ENCODE results near the gene EID2.
A peak's percentile ranks its signal among the peaks of the same experiment; 100 is the strongest.

The EID2 gene

DNA sequence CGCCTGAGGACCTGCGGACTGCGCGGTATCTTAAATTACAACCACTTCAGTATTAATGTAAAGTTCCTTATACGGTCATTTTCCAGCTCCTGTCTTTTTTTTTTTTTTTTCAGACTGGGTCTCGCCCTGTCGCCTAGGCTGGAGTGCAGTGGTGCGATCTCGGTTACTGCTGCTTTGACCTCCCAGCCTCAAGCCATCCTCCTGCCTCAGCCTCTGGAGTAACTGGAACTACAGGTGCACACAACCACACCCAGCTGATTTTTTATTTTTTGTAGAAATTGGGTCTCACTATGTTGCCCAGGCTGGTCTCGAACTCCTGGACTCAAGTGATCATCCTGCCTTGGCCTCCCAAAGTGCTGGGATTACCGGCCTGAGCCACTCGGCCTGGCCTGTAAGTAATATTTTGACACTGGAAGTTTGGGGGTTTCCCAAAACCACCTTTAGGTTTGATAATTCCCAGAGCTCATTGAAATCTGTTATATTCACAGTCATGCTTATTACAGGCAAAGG, 6.9 kb downstream of the EID2 start:
- Histone ChIP-seq H3K36me3 (replicated peaks) (no peaks in the 10 kb centered on the region), H3K27ac (no peak overlapping the region), H3K27me3 (replicated peaks) (no peaks in the 10 kb centered on the region), H3K4me3 (ENCODE audit: low read depth, low read length) (no peak overlapping the region)
- in situ Hi-C loops (cut with HindIII; ENCODE audit: low pct_ligation_motif_present, low sequenced_read_pairs) = no loop called here
- DNase-seq = no peak
- TF ChIP-seq, protein P1, sequence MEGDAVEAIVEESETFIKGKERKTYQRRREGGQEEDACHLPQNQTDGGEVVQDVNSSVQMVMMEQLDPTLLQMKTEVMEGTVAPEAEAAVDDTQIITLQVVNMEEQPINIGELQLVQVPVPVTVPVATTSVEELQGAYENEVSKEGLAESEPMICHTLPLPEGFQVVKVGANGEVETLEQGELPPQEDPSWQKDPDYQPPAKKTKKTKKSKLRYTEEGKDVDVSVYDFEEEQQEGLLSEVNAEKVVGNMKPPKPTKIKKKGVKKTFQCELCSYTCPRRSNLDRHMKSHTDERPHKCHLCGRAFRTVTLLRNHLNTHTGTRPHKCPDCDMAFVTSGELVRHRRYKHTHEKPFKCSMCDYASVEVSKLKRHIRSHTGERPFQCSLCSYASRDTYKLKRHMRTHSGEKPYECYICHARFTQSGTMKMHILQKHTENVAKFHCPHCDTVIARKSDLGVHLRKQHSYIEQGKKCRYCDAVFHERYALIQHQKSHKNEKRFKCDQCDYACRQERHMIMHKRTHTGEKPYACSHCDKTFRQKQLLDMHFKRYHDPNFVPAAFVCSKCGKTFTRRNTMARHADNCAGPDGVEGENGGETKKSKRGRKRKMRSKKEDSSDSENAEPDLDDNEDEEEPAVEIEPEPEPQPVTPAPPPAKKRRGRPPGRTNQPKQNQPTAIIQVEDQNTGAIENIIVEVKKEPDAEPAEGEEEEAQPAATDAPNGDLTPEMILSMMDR (IDR thresholded peaks at IDR 0.05; ENCODE audit: low read depth, low read length, missing control alignments) = no peak

DNA sequence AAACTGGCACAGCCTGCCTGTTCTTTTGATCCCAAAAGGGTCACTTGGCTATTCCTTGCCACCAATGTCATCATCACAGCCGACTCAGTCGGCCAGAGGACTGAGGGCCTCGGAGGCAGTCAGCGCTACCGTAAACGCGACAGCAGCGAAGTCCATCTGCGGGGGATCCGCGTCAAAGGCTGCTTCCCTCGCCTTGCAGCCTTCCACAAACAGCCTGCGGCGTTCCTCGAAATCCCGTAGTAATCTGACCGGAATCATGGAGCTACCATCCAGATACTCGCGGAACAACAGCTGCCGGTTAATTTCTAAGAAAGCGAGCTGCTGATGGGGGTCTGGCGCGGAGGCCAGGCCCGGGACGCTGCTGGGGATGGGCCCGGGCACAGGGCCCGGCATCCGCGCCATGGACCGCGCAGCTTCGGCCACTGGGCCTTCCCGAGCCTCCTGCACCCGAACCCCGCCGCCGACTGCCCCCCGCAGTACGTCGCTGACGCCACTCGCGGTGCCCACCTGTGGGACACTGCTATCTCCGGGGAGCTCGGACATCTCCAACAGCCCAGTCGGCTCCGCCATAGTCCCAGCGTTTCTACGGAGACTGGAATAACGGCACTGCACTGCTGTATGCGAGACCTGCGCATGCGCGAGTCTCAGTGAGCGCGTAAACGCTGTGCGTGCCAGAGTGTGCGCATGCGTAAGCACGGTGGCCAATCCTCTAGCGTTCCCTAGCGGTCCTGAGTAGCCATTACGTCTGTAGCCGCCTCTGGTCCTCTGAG, 7.5 kb downstream of the EID2 start, which contains the start of gene EID2B:
TSS of gene EID2B (minus strand) at position 620 of the 770 bp plus-strand sequence. CDS start at position 570, 50 bp downstream.
- H3K27ac ChIP-seq = peak within 1 kb of the TSS; percentile 72
- H3K36me3 ChIP-seq (replicated peaks) = no peaks in the 10 kb centered on the region
- no peaks in the 10 kb centered on the region for H3K27me3 ChIP-seq (replicated peaks)
- in situ Hi-C loops (cut with HindIII; ENCODE audit: low pct_ligation_motif_present, low sequenced_read_pairs) = no loop called here
- DNase-seq = peak; percentile 88
- TF ChIP-seq, protein P1 (IDR thresholded peaks at IDR 0.05; ENCODE audit: low read depth, low read length, missing control alignments) = peak; percentile 99
- H3K4me3 ChIP-seq (ENCODE audit: low read depth, low read length) = peak within 1 kb of the TSS; percentile 94

DNA sequence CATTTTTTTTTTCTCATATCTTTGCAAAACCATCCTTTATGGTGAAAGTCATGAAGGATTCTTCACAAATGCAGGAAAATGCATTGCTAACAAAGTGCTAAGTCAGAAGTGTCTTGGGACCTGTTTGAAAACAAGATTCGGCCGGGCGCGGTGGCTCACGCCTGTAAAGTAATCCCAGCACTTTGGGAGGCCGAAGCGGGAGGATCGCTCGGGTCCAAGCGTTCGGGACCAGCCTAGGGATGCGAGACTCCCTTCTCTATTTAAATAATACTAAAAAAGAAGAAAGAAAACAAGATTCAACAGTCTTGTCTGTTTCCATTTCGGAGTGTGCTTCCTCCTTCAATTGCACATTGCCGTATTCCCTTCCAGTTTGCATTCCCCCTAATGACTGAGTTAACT, 8.1 kb downstream of the EID2 start:
- in situ Hi-C loops (cut with HindIII; ENCODE audit: low pct_ligation_motif_present, low sequenced_read_pairs) = no loop called here
- TF ChIP-seq, protein P1 (IDR thresholded peaks at IDR 0.05; ENCODE audit: low read depth, low read length, missing control alignments) = no peak
- no peak for DNase-seq
- Histone ChIP-seq H3K27ac (no peak overlapping the region), H3K4me3 (ENCODE audit: low read depth, low read length) (peak overlapping the region; percentile 94), H3K36me3 (replicated peaks) (no peaks in the 10 kb centered on the region), H3K27me3 (replicated peaks) (no peaks in the 10 kb centered on the region)

DNA sequence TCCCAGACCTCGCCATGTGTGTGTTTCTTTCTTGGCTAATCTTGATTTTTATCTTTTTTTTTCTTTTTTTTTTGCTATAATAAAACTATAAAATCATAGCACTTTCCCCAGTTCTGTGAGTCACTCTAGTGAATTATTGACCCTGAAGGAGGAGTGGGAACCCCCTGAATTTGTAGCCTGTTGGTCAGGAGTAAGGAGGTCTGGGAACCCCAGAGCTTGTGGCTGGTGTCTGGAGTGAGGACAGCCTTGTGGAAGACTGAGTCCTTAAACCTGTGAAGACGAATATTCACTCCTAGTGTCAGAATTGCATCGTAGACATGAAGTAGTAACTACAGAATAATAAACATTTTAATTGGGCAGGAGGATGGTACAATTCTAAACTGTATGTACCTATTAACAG, 14.8 kb downstream of the EID2 start:
- TF ChIP-seq, protein P1 (IDR thresholded peaks at IDR 0.05; ENCODE audit: low read depth, low read length, missing control alignments) = no peak
- H3K27ac ChIP-seq = no peak overlapping the region
- H3K27me3 ChIP-seq (replicated peaks) = no peaks in the 10 kb centered on the region
- in situ Hi-C loops (cut with HindIII; ENCODE audit: low pct_ligation_motif_present, low sequenced_read_pairs) = no loop called here
- H3K4me3 ChIP-seq (ENCODE audit: low read depth, low read length) = no peak overlapping the region
- H3K36me3 ChIP-seq (replicated peaks) = no peaks in the 10 kb centered on the region
- no peak for DNase-seq

DNA sequence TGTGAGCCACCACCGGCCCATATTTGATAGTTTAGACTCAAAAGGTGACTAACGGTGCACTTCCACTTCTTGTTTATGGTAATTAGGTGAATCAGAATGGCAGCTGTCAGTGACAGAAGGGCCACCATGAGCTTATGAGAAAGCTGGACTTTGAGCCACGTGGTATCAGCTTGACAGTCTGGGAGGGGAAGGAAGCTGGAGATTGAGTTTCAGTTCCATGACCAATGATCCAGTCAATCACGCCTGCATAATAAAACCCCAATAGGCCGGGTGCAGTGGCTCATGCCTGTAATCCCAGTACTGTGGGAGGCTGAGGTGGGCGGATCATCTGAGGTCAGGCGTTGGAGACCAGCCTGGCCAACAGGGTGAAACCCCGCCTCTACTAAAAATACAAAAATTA, 15.5 kb downstream of the EID2 start:
- Histone ChIP-seq H3K36me3 (replicated peaks) (no peaks in the 10 kb centered on the region), H3K27me3 (replicated peaks) (no peaks in the 10 kb centered on the region), H3K4me3 (ENCODE audit: low read depth, low read length) (no peak overlapping the region), H3K27ac (no peak overlapping the region)
- in situ Hi-C loops (cut with HindIII; ENCODE audit: low pct_ligation_motif_present, low sequenced_read_pairs) = no loop called here
- TF ChIP-seq, protein P1 (IDR thresholded peaks at IDR 0.05; ENCODE audit: low read depth, low read length, missing control alignments) = no peak
- DNase-seq = no peak
